ENCODE results near the gene CRYGN. TPM values are rescaled to one million over a fixed set of nuclear protein-coding genes. Genes with fewer than 3 reads are reported as not detected.

CRYGN gene
- total RNA-seq, 3 donors from 2014 or later = 0.51 TPM; not detected in 2

GRCh38 chr7:151449990-151450389 lies 10.0 kb upstream of the CRYGN start:
- H3K36me3 ChIP-seq (ENCODE audit: low read depth) = no peaks in the 10 kb centered on the region
- no peaks in the 10 kb centered on the region for H3K9me3 ChIP-seq
- TF ChIP-seq CTCF (IDR thresholded peaks at IDR 0.05) = no peak
- peak in 1 of 3 donors; percentile 18 for DNase-seq
- no peaks in the 10 kb centered on the region for H3K4me1 ChIP-seq (ENCODE audit: low read depth)
- H3K4me3 ChIP-seq = no peak overlapping the region
- intact Hi-C loops (cut with DNase I, micrococcal nuclease) = loop anchor here (2.0 to 10.0 kb wide), 4 partner anchors 78 to 305 kb away; no protein-coding TSS in a partner anchor
- ATAC-seq = no peak

GRCh38 chr7:151448261-151449252 lies 8.6 kb upstream of the CRYGN start:
- no peak overlapping the region for H3K4me3 ChIP-seq
- no peaks in the 10 kb centered on the region for H3K36me3 ChIP-seq (ENCODE audit: low read depth)
- intact Hi-C loops (cut with DNase I, micrococcal nuclease) = loop anchor here (2.0 to 5.0 kb wide), 2 partner anchors 76 to 80 kb away; no protein-coding TSS in a partner anchor
- peak; percentile 71 for TF ChIP-seq CTCF (IDR thresholded peaks at IDR 0.05)
- H3K9me3 ChIP-seq = no peaks in the 10 kb centered on the region
- ATAC-seq (peak; percentile 86), DNase-seq (peak in 2 of 3 donors; percentile 78 to 81)
- H3K4me1 ChIP-seq (ENCODE audit: low read depth) = no peaks in the 10 kb centered on the region

- Histone ChIP-seq H3K36me3 (ENCODE audit: low read depth) (no peaks in the 10 kb centered on the region), H3K9me3 (no peaks in the 10 kb centered on the region), H3K4me1 (ENCODE audit: low read depth) (no peaks in the 10 kb centered on the region), H3K4me3 (no peak overlapping the region)
- TF ChIP-seq CTCF (IDR thresholded peaks at IDR 0.05) = no peak
- intact Hi-C loops (cut with DNase I, micrococcal nuclease) = loop anchor here (2.0 to 5.0 kb wide), 2 partner anchors 76 to 79 kb away; no protein-coding TSS in a partner anchor
- ATAC-seq (no peak), DNase-seq (no peak)
Observed at GRCh38 chr7:151447901-151448260, 7.9 kb upstream of the CRYGN start.

- Histone ChIP-seq H3K36me3 (ENCODE audit: low read depth) (no peaks in the 10 kb centered on the region), H3K4me1 (ENCODE audit: low read depth) (no peaks in the 10 kb centered on the region), H3K4me3 (no peak overlapping the region), H3K9me3 (no peaks in the 10 kb centered on the region)
- TF ChIP-seq CTCF (IDR thresholded peaks at IDR 0.05) = no peak
- intact Hi-C loops (cut with DNase I, micrococcal nuclease) = loop anchor here in 1 of 2 donors (5.0 kb wide), 1 partner anchor 75 kb away; no protein-coding TSS in a partner anchor
- DNase-seq = peak in 1 of 3 donors; percentile 16
- no peak for ATAC-seq
Observed at GRCh38 chr7:151447312-151447711, 7.4 kb upstream of the CRYGN start.

GRCh38 chr7:151446412-151446811 lies 6.5 kb upstream of the CRYGN start:
- H3K4me3 ChIP-seq = no peak overlapping the region
- H3K4me1 ChIP-seq (ENCODE audit: low read depth) = no peaks in the 10 kb centered on the region
- DNase-seq (peak in 1 of 3 donors; percentile 9), ATAC-seq (no peak)
- no peaks in the 10 kb centered on the region for H3K36me3 ChIP-seq (ENCODE audit: low read depth)
- no peaks in the 10 kb centered on the region for H3K9me3 ChIP-seq
- intact Hi-C loops (cut with DNase I, micrococcal nuclease) = loop anchor here in 1 of 2 donors (5.0 kb wide), 1 partner anchor 74 kb away; no protein-coding TSS in a partner anchor
- TF ChIP-seq CTCF (IDR thresholded peaks at IDR 0.05) = no peak
